ENCODE results near the gene ABCC9. TPM values are rescaled to one million over a fixed set of nuclear protein-coding genes. Genes with fewer than 3 reads are reported as not detected.

Gene ABCC9
- total RNA-seq, 1 experiment from 2014 or later: 0.07 TPM

GRCh38 chr12:21942377-21942703, 1.1 kb upstream of the ABCC9 start:
- no peaks in the 10 kb centered on the region for H3K9me3 ChIP-seq (ENCODE audit: insufficient read depth, low read depth)
- H3K4me1 ChIP-seq (replicated peaks; ENCODE audit: insufficient read depth): no peaks in the 10 kb centered on the region
- DNase-seq: no peak
- no peak overlapping the region for H3K4me3 ChIP-seq
- BruUV-seq (replicated peaks): no TSS peak
- no peak overlapping the region for H3K27ac ChIP-seq
- H3K4me2 ChIP-seq: no peak overlapping the region
- no peaks in the 10 kb centered on the region for H3K9me2 ChIP-seq (ENCODE audit: insufficient read depth)
- ChIA-PET CTCF (no interaction called here), POLR2A (ENCODE audit: unreplicated experiment) (no interaction called here)
- no peak for TF ChIP-seq EZH2 (IDR thresholded peaks at IDR 0.05; ENCODE audit: low read depth)
- TF ChIP-seq CTCF (conservative IDR thresholded peaks at IDR 0.05): no peak
- no peak overlapping the region for H2AFZ ChIP-seq
- no peaks in the 10 kb centered on the region for H3K36me3 ChIP-seq (ENCODE audit: low read depth)
- no peaks in the 10 kb centered on the region for H3F3A ChIP-seq (ENCODE audit: insufficient read depth, low read depth)
- no peaks in the 10 kb centered on the region for H3K27me3 ChIP-seq (ENCODE audit: insufficient read depth, low read depth)
- no peaks in the 10 kb centered on the region for H4K20me1 ChIP-seq (ENCODE audit: insufficient read depth)
- H3K79me2 ChIP-seq (ENCODE audit: low read depth): no peaks in the 10 kb centered on the region
- intact Hi-C loops (cut with micrococcal nuclease; ENCODE audit: unreplicated experiment): no loop called here

- Histone ChIP-seq H2AFZ (no peak overlapping the region), H3K27me3 (ENCODE audit: insufficient read depth, low read depth) (no peaks in the 10 kb centered on the region), H3K9me2 (ENCODE audit: insufficient read depth) (no peaks in the 10 kb centered on the region), H4K20me1 (ENCODE audit: insufficient read depth) (no peaks in the 10 kb centered on the region), H3K4me3 (no peak overlapping the region), H3K27ac (no peak overlapping the region), H3K9me3 (ENCODE audit: insufficient read depth, low read depth) (no peaks in the 10 kb centered on the region), H3K79me2 (ENCODE audit: low read depth) (no peaks in the 10 kb centered on the region), H3K4me2 (no peak overlapping the region), H3K36me3 (ENCODE audit: low read depth) (no peaks in the 10 kb centered on the region), H3F3A (ENCODE audit: insufficient read depth, low read depth) (no peaks in the 10 kb centered on the region), H3K4me1 (replicated peaks; ENCODE audit: insufficient read depth) (no peaks in the 10 kb centered on the region)
- ChIA-PET CTCF (no interaction called here), POLR2A (ENCODE audit: unreplicated experiment) (no interaction called here)
- no peak for TF ChIP-seq EZH2 (IDR thresholded peaks at IDR 0.05; ENCODE audit: low read depth)
- TF ChIP-seq CTCF (conservative IDR thresholded peaks at IDR 0.05): no peak
- no TSS peak for BruUV-seq (replicated peaks)
- intact Hi-C loops (cut with micrococcal nuclease; ENCODE audit: unreplicated experiment): no loop called here
- no peak for DNase-seq
These were observed 515 bp upstream of the ABCC9 start for GRCh38 chr12:21941506-21942376.

GRCh38 chr12:21939435-21939834, 1.8 kb downstream of the ABCC9 start:
- TF ChIP-seq CTCF (conservative IDR thresholded peaks at IDR 0.05): no peak
- no TSS peak for BruUV-seq (replicated peaks)
- CTCF ChIA-PET: no interaction called here
- DNase-seq: no peak
- Histone ChIP-seq H3K27ac (no peak overlapping the region), H2AFZ (no peak overlapping the region), H3K4me2 (no peak overlapping the region), H3K9me2 (ENCODE audit: insufficient read depth) (no peaks in the 10 kb centered on the region), H3K9me3 (ENCODE audit: insufficient read depth, low read depth) (no peaks in the 10 kb centered on the region), H3K36me3 (ENCODE audit: low read depth) (no peaks in the 10 kb centered on the region), H4K20me1 (ENCODE audit: insufficient read depth) (no peaks in the 10 kb centered on the region), H3K4me1 (replicated peaks; ENCODE audit: insufficient read depth) (no peaks in the 10 kb centered on the region), H3K79me2 (ENCODE audit: low read depth) (no peaks in the 10 kb centered on the region), H3F3A (ENCODE audit: insufficient read depth, low read depth) (no peaks in the 10 kb centered on the region), H3K27me3 (ENCODE audit: insufficient read depth, low read depth) (no peaks in the 10 kb centered on the region), H3K4me3 (no peak overlapping the region)
- POLR2A ChIA-PET (ENCODE audit: unreplicated experiment): no interaction called here
- intact Hi-C loops (cut with micrococcal nuclease; ENCODE audit: unreplicated experiment): no loop called here
